DOHH2 (cell line): ENCODE data around the gene KLK7.

Experiments used
- EZH2phosphoT487 ChIP-seq: fragments of 200-600 bp; sonication (generic); IDR thresholded peaks from 2 replicates; pipeline ENCODE4 v1.6.1; 2017; ENCODE audit warnings: borderline replicate concordance, mild to moderate bottlenecking, antibody characterized with exemption, low read length, moderate library complexity, mixed read lengths
- TF ChIP-seq, protein P1 (sequence below): fragments of 200-600 bp; sonication (generic); IDR thresholded peaks from one replicate; pipeline ENCODE4 v1.5.1; 2014; ENCODE audit warnings: antibody characterized with exemption, mild to moderate bottlenecking, low read depth, low read length; ENCODE audit not compliant: poor library complexity, severe bottlenecking

DNA sequence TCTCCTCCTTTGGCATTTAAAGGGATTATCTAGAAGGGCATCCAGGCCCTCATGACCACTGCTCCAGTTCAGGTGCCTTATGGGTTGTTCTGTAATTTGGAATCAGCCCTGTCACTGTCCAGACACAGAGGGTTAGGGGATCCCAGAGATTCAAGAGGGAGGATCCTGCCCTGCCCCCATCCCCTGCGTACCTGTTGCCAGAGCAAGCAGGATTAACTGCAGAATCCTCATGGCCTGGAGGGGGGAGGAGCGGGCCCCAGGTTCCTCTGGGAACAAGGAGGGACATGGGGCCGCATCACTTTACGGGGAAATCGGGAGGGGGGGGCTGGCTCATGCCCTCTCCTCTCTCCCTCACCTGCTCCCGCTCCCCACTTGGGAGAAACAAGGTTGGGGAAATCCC, 41.7 kb upstream of the KLK7 start:
- TF ChIP-seq, protein P1, sequence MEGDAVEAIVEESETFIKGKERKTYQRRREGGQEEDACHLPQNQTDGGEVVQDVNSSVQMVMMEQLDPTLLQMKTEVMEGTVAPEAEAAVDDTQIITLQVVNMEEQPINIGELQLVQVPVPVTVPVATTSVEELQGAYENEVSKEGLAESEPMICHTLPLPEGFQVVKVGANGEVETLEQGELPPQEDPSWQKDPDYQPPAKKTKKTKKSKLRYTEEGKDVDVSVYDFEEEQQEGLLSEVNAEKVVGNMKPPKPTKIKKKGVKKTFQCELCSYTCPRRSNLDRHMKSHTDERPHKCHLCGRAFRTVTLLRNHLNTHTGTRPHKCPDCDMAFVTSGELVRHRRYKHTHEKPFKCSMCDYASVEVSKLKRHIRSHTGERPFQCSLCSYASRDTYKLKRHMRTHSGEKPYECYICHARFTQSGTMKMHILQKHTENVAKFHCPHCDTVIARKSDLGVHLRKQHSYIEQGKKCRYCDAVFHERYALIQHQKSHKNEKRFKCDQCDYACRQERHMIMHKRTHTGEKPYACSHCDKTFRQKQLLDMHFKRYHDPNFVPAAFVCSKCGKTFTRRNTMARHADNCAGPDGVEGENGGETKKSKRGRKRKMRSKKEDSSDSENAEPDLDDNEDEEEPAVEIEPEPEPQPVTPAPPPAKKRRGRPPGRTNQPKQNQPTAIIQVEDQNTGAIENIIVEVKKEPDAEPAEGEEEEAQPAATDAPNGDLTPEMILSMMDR, result no peak
- TF ChIP-seq EZH2phosphoT487, result no peak
